ENCODE results near the gene GUCA2B.

Gene GUCA2B

GRCh38 chr1:42192106-42192505 lies 38.9 kb downstream of the GUCA2B start:
- DNase-seq: no peak

- no peak for DNase-seq
These were observed 42.6 kb downstream of the GUCA2B start for GRCh38 chr1:42195841-42196240.

GRCh38 chr1:42198251-42198650 lies 45.0 kb downstream of the GUCA2B start:
- no peak for DNase-seq

- no peak for DNase-seq
These were observed 48.8 kb downstream of the GUCA2B start for GRCh38 chr1:42201986-42202385.

Measured in NCI-H1694 (cell line).